Measurements from ENCODE around the gene CRACR2B. TPM values are rescaled to one million over a fixed set of nuclear protein-coding genes. Genes with fewer than 3 reads are reported as not detected.
A peak's percentile ranks its signal among the peaks of the same experiment; 100 is the strongest.

Gene CRACR2B
- total and polyA plus RNA-seq, 2 experiments from 2014 or later = 2.0 to 2.3 TPM

DNA sequence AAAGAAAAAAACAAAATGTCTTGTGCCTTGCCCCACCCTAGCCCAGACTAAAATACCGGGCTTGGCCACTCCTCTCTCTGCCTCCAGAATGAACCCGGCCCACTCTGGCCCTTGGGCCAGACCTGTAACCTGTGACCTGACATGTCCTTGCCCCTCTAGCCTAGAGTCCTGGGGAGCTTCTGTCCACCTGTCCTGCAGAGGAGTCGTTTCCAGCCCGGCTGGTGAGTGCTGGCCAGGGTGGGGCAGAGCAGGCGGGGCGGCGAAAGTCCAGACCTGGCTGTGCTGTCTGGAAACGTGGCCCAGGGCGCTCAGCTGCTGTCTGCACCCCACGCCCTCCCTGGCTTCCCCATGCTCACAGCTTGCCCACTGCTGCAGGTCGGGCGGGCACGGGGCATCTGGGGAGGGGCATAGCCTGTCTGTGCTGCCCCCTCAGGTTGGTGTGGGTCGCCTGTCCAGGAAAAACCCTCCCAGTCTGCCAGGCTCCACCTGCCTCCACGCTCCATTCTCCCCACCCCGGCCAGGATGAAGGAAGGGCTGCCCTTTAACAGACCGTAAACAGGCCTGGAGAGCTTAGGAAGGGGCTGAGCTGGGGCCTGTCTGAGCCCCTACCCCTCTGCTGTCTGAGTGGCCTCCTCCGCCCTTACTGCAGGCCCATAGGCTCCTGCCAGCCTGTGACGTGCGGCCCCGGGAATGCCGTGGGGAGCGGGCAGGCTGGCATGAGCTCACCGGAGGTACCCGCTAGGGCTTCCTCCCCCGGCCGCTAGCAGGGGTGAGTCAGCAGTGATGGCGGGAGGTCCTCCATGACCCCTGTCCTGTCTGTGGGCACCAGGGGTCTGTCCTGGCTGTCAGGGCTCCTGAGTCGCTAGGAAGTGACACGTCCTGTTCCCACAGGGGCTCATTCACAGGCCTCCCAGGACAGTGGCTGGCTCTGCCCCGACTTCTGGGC, 6.9 kb downstream of the CRACR2B start:
- H3K36me3 ChIP-seq (ENCODE audit: low read depth) = peaks cover 9% of the 10 kb centered on the region
- H3K79me2 ChIP-seq (ENCODE audit: insufficient read depth) = peaks cover 52% of the 10 kb centered on the region
- in situ Hi-C loops (cut with MboI) = no loop called here
- 3 to 5% methylated on average over 23 to 24 of the region's 31 CpGs for WGBS, 2 experiments (ENCODE audit: low coverage in 1 of 2, low lambda C conversion rate in 2 of 2, missing lambda C conversion rate in 2 of 2)
- H3F3A ChIP-seq (ENCODE audit: insufficient read depth) = peaks cover 13% of the 10 kb centered on the region
- H3K4me1 ChIP-seq (ENCODE audit: insufficient read depth) = peaks cover 15% of the 10 kb centered on the region; the same call in 1 of the 2 replicates
- TF ChIP-seq EZH2phosphoT487 (IDR thresholded peaks at IDR 0.05; ENCODE audit: insufficient read depth, low read depth) (no peak), EZH2 (IDR thresholded peaks at IDR 0.05; ENCODE audit: insufficient read depth, poor library complexity, severe bottlenecking) (no peak)
- H3K9ac ChIP-seq = peak overlapping the region; percentile 97
- peak; percentile 92 for DNase-seq
- no peak overlapping the region for H2AFZ ChIP-seq
- H3K4me3 ChIP-seq = peak overlapping the region; percentile 92
- no peaks in the 10 kb centered on the region for H4K20me1 ChIP-seq (ENCODE audit: insufficient read depth)
- peak overlapping the region; percentile 81 for H3K4me2 ChIP-seq (ENCODE audit: unreplicated experiment)
- H3K9me2 ChIP-seq (ENCODE audit: insufficient read depth) = no peaks in the 10 kb centered on the region
- H3K9me3 ChIP-seq (ENCODE audit: low read depth) = no peaks in the 10 kb centered on the region
- H3K27me3 ChIP-seq (replicated peaks; ENCODE audit: insufficient read depth) = no peaks in the 10 kb centered on the region
- peak overlapping the region; percentile 98 for H3K27ac ChIP-seq

DNA sequence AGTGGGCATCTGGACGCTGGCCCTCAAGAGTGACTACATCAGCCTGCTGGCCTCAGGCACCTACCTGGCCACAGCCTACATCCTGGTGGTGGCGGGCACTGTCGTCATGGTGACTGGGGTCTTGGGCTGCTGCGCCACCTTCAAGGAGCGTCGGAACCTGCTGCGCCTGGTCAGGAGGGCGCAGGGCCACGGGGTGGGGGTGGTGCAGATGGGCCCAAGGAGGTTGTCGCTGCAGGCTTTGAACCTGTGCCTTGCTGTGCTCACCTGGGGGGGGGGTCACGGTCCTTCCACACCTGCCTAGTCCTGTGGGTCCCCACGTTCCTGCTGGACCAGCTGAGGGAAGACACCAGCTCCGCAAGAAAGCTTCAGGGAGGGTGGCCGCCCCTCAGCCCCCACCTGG, 8.6 kb downstream of the CRACR2B start:
- H4K20me1 ChIP-seq (ENCODE audit: insufficient read depth) = no peaks in the 10 kb centered on the region

DNA sequence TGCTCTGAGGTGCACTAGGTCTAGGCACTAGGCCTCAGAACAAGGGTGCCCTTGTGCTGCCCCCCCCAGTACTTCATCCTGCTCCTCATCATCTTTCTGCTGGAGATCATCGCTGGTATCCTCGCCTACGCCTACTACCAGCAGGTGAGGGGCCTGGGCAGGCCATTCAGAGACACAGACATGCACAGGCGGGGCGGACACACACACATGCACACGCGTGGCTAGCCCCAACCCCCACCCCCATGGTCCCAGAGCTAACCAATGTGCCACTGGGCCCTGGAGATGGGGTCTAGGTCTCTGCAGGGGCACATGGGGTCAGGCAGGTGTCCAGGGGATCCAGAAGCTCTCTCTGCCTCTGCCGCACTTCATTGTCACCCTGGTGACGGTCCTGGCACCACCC, 9.0 kb downstream of the CRACR2B start:
- H3K4me2 ChIP-seq (ENCODE audit: unreplicated experiment) = no peak overlapping the region
- TF ChIP-seq EZH2 (IDR thresholded peaks at IDR 0.05; ENCODE audit: insufficient read depth, poor library complexity, severe bottlenecking) (no peak), EZH2phosphoT487 (IDR thresholded peaks at IDR 0.05; ENCODE audit: insufficient read depth, low read depth) (no peak)
- no peak overlapping the region for H3K27ac ChIP-seq
- no peak overlapping the region for H2AFZ ChIP-seq
- in situ Hi-C loops (cut with MboI) = no loop called here
- H3K4me3 ChIP-seq = no peak overlapping the region
- H3F3A ChIP-seq (ENCODE audit: insufficient read depth) = peaks cover 21% of the 10 kb centered on the region
- no peaks in the 10 kb centered on the region for H3K9me2 ChIP-seq (ENCODE audit: insufficient read depth)
- H4K20me1 ChIP-seq (ENCODE audit: insufficient read depth) = no peaks in the 10 kb centered on the region
- 0 out of 2 replicates have a peak overlapping the region, but pooled peaks have one; percentile 5 for H3K9ac ChIP-seq
- DNase-seq = no peak
- peaks cover 73% of the 10 kb centered on the region for H3K79me2 ChIP-seq (ENCODE audit: insufficient read depth)
- no peaks in the 10 kb centered on the region for H3K27me3 ChIP-seq (replicated peaks; ENCODE audit: insufficient read depth)
- 90 to 91% methylated on average over 9 of the region's 9 CpGs for WGBS, 2 experiments (ENCODE audit: low coverage in 1 of 2, low lambda C conversion rate in 2 of 2, missing lambda C conversion rate in 2 of 2)
- H3K9me3 ChIP-seq (ENCODE audit: low read depth) = no peaks in the 10 kb centered on the region
- peaks cover 16% of the 10 kb centered on the region; the same call in 1 of the 2 replicates for H3K4me1 ChIP-seq (ENCODE audit: insufficient read depth)
- H3K36me3 ChIP-seq (ENCODE audit: low read depth) = peaks cover 17% of the 10 kb centered on the region

More for the DNA sequence above, 8.6 kb downstream of the CRACR2B start:
- Histone ChIP-seq H3K4me3 (no peak overlapping the region), H3K4me1 (ENCODE audit: insufficient read depth) (peaks cover 17% of the 10 kb centered on the region; the same call in 1 of the 2 replicates), H3K27ac (no peak overlapping the region), H3K36me3 (ENCODE audit: low read depth) (peaks cover 17% of the 10 kb centered on the region), H3K9ac (no peak overlapping the region), H3F3A (ENCODE audit: insufficient read depth) (peaks cover 21% of the 10 kb centered on the region), H3K27me3 (replicated peaks; ENCODE audit: insufficient read depth) (no peaks in the 10 kb centered on the region), H2AFZ (no peak overlapping the region), H3K79me2 (ENCODE audit: insufficient read depth) (peaks cover 69% of the 10 kb centered on the region), H3K9me3 (ENCODE audit: low read depth) (no peaks in the 10 kb centered on the region), H3K9me2 (ENCODE audit: insufficient read depth) (no peaks in the 10 kb centered on the region), H3K4me2 (ENCODE audit: unreplicated experiment) (no peak overlapping the region)
- TF ChIP-seq EZH2 (IDR thresholded peaks at IDR 0.05; ENCODE audit: insufficient read depth, poor library complexity, severe bottlenecking) (no peak), EZH2phosphoT487 (IDR thresholded peaks at IDR 0.05; ENCODE audit: insufficient read depth, low read depth) (no peak)
- no peak for DNase-seq
- in situ Hi-C loops (cut with MboI) = no loop called here
- WGBS, 2 experiments (ENCODE audit: low coverage in 1 of 2, low lambda C conversion rate in 2 of 2, missing lambda C conversion rate in 2 of 2) = 90 to 93% methylated on average over 12 to 13 of the region's 14 CpGs

DNA sequence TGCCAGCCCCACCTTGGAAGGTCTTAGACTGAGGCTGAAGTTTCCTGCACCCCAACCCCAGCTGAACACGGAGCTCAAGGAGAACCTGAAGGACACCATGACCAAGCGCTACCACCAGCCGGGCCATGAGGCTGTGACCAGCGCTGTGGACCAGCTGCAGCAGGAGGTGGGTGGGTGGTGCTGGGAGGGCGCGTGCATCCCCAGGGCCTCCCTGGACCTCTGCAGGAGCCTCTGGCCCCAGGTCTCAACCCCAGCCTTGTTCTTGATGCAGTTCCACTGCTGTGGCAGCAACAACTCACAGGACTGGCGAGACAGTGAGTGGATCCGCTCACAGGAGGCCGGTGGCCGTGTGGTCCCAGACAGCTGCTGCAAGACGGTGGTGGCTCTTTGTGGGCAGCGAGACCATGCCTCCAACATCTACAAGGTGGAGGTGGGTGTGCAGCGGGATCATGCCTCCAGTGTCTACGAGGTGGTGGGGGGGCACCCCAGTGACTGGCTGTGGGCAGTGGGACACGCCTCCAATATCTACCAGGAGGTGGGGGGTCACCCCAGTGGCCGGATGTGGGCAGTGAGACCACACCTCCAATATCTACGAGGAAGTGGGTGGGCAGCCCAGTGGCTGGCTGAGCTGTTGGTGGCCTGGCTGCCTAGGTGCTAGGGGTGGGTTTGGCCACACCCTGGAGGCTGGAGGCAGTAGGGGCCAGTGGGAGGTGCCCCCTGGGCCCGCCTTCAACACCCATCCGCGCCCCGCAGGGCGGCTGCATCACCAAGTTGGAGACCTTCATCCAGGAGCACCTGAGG, 9.7 kb downstream of the CRACR2B start:
- in situ Hi-C loops (cut with MboI) = no loop called here
- Histone ChIP-seq H2AFZ (no peak overlapping the region), H3K9me2 (ENCODE audit: insufficient read depth) (no peaks in the 10 kb centered on the region), H4K20me1 (ENCODE audit: insufficient read depth) (no peaks in the 10 kb centered on the region), H3K4me1 (ENCODE audit: insufficient read depth) (peaks cover 9% of the 10 kb centered on the region; the same call in 1 of the 2 replicates), H3K4me3 (no peak overlapping the region), H3K27me3 (replicated peaks; ENCODE audit: insufficient read depth) (no peaks in the 10 kb centered on the region), H3K79me2 (ENCODE audit: insufficient read depth) (peaks cover 80% of the 10 kb centered on the region), H3F3A (ENCODE audit: insufficient read depth) (peaks cover 21% of the 10 kb centered on the region), H3K9me3 (ENCODE audit: low read depth) (no peaks in the 10 kb centered on the region), H3K36me3 (ENCODE audit: low read depth) (peaks cover 17% of the 10 kb centered on the region), H3K4me2 (ENCODE audit: unreplicated experiment) (no peak overlapping the region), H3K27ac (no peak overlapping the region), H3K9ac (0 out of 2 replicates have a peak overlapping the region, but pooled peaks have one; percentile 5)
- WGBS, 2 experiments (ENCODE audit: low coverage in 1 of 2, low lambda C conversion rate in 2 of 2, missing lambda C conversion rate in 2 of 2) = 79 to 82% methylated on average over 21 to 22 of the region's 22 CpGs
- no peak for DNase-seq
- TF ChIP-seq EZH2 (IDR thresholded peaks at IDR 0.05; ENCODE audit: insufficient read depth, poor library complexity, severe bottlenecking) (no peak), EZH2phosphoT487 (IDR thresholded peaks at IDR 0.05; ENCODE audit: insufficient read depth, low read depth) (no peak)

Data from GM23248 (cell line).